K562 (cell line): ENCODE data around the gene CISTR. TPM values are rescaled to one million over a fixed set of nuclear protein-coding genes. Genes with fewer than 3 reads are reported as not detected.

Experiments used
- ATAC-seq: fragments of 200-7000 bp; cut with Tn5 transposase; 3 replicates; pipeline ENCODE4 v1.9.1; 2020; ENCODE audit warnings: moderate library complexity
- BruUV-seq: library from RNA; stranded (reverse); fragments of 400-500 nt; replicated peaks from 2 replicates; lab custom pipeline; 2021; lab: Mats Ljungman, UMichigan
- CTCF ChIA-PET: fragments of 300-600 bp; formaldehyde crosslinking; extraction: SDS; loops from one replicate; lab custom pipeline; 2021; ENCODE audit warnings: low intra/inter-chr PET ratio; lab: Yijun Ruan, JAX
- POLR2A ChIA-PET: fragments of 300-600, 350-650 bp; sonication (Branson Sonifier 250); formaldehyde crosslinking; extraction: SDS; loops from one replicate; lab custom pipeline; 2021; ENCODE audit warnings: antibody characterized with exemption, inconsistent platforms; lab: Yijun Ruan, JAX
- DNase-seq, 4 experiments: peaks; one replicate each; pipeline versions ENCODE4 v3.0.0 to v3.0.0-alpha.2; 2011 to 2018; ENCODE audit warnings: low spot score in 3 of 4, mixed read lengths in 3 of 4; ENCODE audit errors: extremely low read depth in 1 of 4
- FAIRE-seq: peaks from 2 replicates; lab custom pipeline; 2011; peaks lifted over from hg19 to GRCh38; lab: Jason Lieb, UNC
- H2AFZ ChIP-seq: 2 replicates; pipeline ENCODE4 v1.6.0; 2011; ENCODE audit warnings: low read depth, low read length, control low read depth, inconsistent platforms
- H3K27ac ChIP-seq: fragments of 200-600 bp; 3 replicates; pipeline ENCODE4 v1.8.0; 2011; ENCODE audit warnings: low read depth, mild to moderate bottlenecking, control low read depth, inconsistent platforms, low read length, moderate library complexity, mixed read lengths; ENCODE audit errors: extremely low read depth
- H3K27me3 ChIP-seq, 2 experiments: fragments of 300-600 bp in 1 of 2; 2 replicates in 1 of 2; 3 replicates in 1 of 2; pipeline versions ENCODE4 v1.6.0 to v1.8.0; 2011; ENCODE audit warnings: inconsistent platforms in 2 of 2, low read length in 2 of 2, mild to moderate bottlenecking in 1 of 2, mixed read lengths in 1 of 2, moderate library complexity in 1 of 2; ENCODE audit not compliant: control insufficient read depth in 2 of 2, insufficient read depth in 2 of 2
- H3K36me3 ChIP-seq: fragments of 300-600 bp; 3 replicates; pipeline ENCODE4 v1.8.0; 2011; ENCODE audit warnings: mild to moderate bottlenecking, low read length, inconsistent platforms; ENCODE audit not compliant: control insufficient read depth, insufficient read depth
- H3K4me1 ChIP-seq, 2 experiments: fragments of 200-600 bp in 1 of 2; replicated peaks in 1 of 2; 2 replicates in 1 of 2; 3 replicates in 1 of 2; pipeline versions ENCODE4 v1.5.1 to v1.8.0; 2011; ENCODE audit warnings: inconsistent platforms in 2 of 2, low read length in 2 of 2, mild to moderate bottlenecking in 1 of 2, mixed read lengths in 1 of 2, moderate library complexity in 1 of 2; ENCODE audit not compliant: control insufficient read depth in 2 of 2, insufficient read depth in 2 of 2
- H3K4me2 ChIP-seq: 2 replicates; pipeline ENCODE4 v1.6.1; 2011; ENCODE audit warnings: low read length, control low read depth, inconsistent platforms, mixed read lengths; ENCODE audit not compliant: insufficient read depth
- H3K4me3 ChIP-seq: fragments of 200-600 bp; sonication (generic), shearing (Covaris generic); 2 replicates; pipeline ENCODE4 v1.5.1; 2016; ENCODE audit warnings: control low read depth, inconsistent platforms
- H3K79me2 ChIP-seq: fragments of 200-600 bp; 3 replicates; pipeline ENCODE4 v1.8.0; 2011; ENCODE audit warnings: low read length, inconsistent platforms; ENCODE audit not compliant: control insufficient read depth, insufficient read depth
- H3K9ac ChIP-seq, 2 experiments: 2 replicates each; pipeline versions ENCODE4 v1.6.0 to v1.6.1; 2011; ENCODE audit warnings: low read depth in 2 of 2, low read length in 2 of 2, control low read depth in 1 of 2, inconsistent platforms in 1 of 2, mild to moderate bottlenecking in 1 of 2, mixed read lengths in 1 of 2; ENCODE audit not compliant: insufficient read depth in 1 of 2
- H3K9me1 ChIP-seq: one replicate; pipeline ENCODE4 v1.6.0; 2011; ENCODE audit warnings: inconsistent platforms, mild to moderate bottlenecking, low read length, moderate library complexity; ENCODE audit not compliant: control insufficient read depth, insufficient read depth
- H3K9me3 ChIP-seq: replicated peaks from 2 replicates; pipeline ENCODE4 v1.5.1; 2011; ENCODE audit warnings: low read depth, low read length, inconsistent platforms; ENCODE audit not compliant: control insufficient read depth, insufficient read depth
- H4K20me1 ChIP-seq: replicated peaks from 2 replicates; pipeline ENCODE4 v1.6.1; 2011; ENCODE audit warnings: low read length, inconsistent platforms, mixed read lengths; ENCODE audit not compliant: control insufficient read depth, insufficient read depth
- CCNT2 ChIP-seq: IDR thresholded peaks from 2 replicates; pipeline ENCODE4 v1.6.1; 2011; ENCODE audit warnings: borderline replicate concordance, low read depth, mild to moderate bottlenecking, moderate library complexity, mixed read lengths, low read length; ENCODE audit not compliant: insufficient read length; ENCODE audit errors: extremely low read depth
- ETS2 ChIP-seq: IDR thresholded peaks from 2 replicates; pipeline ENCODE4 v1.6.1; 2016; ENCODE audit warnings: borderline replicate concordance, missing genetic modification characterization, mild to moderate bottlenecking, moderate library complexity, missing compliant biosample characterization; ENCODE audit not compliant: poor library complexity, severe bottlenecking
- GTF2A2 ChIP-seq: IDR thresholded peaks from 2 replicates; pipeline ENCODE4 v1.6.1; 2016; ENCODE audit warnings: mild to moderate bottlenecking, missing genetic modification characterization, missing compliant biosample characterization
- HDAC3 ChIP-seq: fragments of 450-650 bp; IDR thresholded peaks from 2 replicates; pipeline ENCODE4 v1.6.1; 2018; ENCODE audit warnings: borderline replicate concordance, mild to moderate bottlenecking, moderate library complexity; ENCODE audit not compliant: partially characterized antibody
- HDAC6 ChIP-seq: IDR thresholded peaks from 2 replicates; pipeline ENCODE4 v1.6.1; 2012; ENCODE audit warnings: low read depth, mild to moderate bottlenecking, control low read depth, inconsistent platforms, low read length, moderate library complexity
- HLTF ChIP-seq: fragments of 450-650 bp; IDR thresholded peaks from 2 replicates; pipeline ENCODE4 v1.6.1; 2016
- MEIS2 ChIP-seq: fragments of 450-650 bp; IDR thresholded peaks from 2 replicates; pipeline ENCODE4 v1.6.1; 2014; ENCODE audit warnings: mild to moderate bottlenecking; ENCODE audit not compliant: partially characterized antibody
- NFYB ChIP-seq: IDR thresholded peaks from 2 replicates; pipeline ENCODE4 v1.6.1; 2011; ENCODE audit warnings: mild to moderate bottlenecking, moderate library complexity; ENCODE audit not compliant: insufficient read length; ENCODE audit errors: extremely low read depth
- TGIF2 ChIP-seq: sonication (generic); formaldehyde crosslinking; IDR thresholded peaks from 2 replicates; pipeline ENCODE4 v1.8.1; 2022; ENCODE audit warnings: mild to moderate bottlenecking, missing genetic modification reagents, moderate library complexity
- ZNF184 ChIP-seq: sonication (generic); formaldehyde crosslinking; IDR thresholded peaks from 2 replicates; pipeline ENCODE4 v1.5.0; 2020; ENCODE audit warnings: missing genetic modification reagents
- ZNF197 ChIP-seq: fragments of 200-800 bp; sonication (Bioruptor generic); IDR thresholded peaks from 2 replicates; pipeline ENCODE4 v1.6.1; 2016; ENCODE audit warnings: low read depth, missing genetic modification characterization, missing compliant biosample characterization
- ZNF253 ChIP-seq: fragments of 250-450 bp; sonication (Bioruptor Pico); conservative IDR thresholded peaks from 2 replicates; pipeline ENCODE4 v1.6.1; 2021; ENCODE audit warnings: mild to moderate bottlenecking
- ZNF551 ChIP-seq: fragments of 250-450 bp; sonication (Bioruptor Pico); IDR thresholded peaks from 2 replicates; pipeline ENCODE4 v1.5.0; 2021; ENCODE audit warnings: mild to moderate bottlenecking, moderate library complexity
- ZNF57 ChIP-seq: fragments of 450-650 bp; formaldehyde crosslinking; IDR thresholded peaks from 2 replicates; pipeline ENCODE4 v1.4.0; 2020; ENCODE audit warnings: mild to moderate bottlenecking, moderate library complexity
- ZNF583 ChIP-seq: fragments of 250-450 bp; sonication (Bioruptor Pico); IDR thresholded peaks from 2 replicates; pipeline ENCODE4 v1.4.0; 2020
- WGBS: fragments of 100-300 bp; shearing (Covaris generic); methylation state at CpG from one replicate; pipeline ENCODE4 v1.1.6; 2016; ENCODE audit warnings: low coverage, mixed read lengths; ENCODE audit not compliant: insufficient coverage; ENCODE audit errors: missing lambda C conversion rate; 5-methylcytosine and 5-hydroxymethylcytosine counted together
- in situ Hi-C: fragments of 300-500 bp; cut with MboI; formaldehyde crosslinking; loops from 4 replicates; pipeline ENCODE4 v1.15.0; 2018; ENCODE audit warnings: inconsistent platforms, mixed read lengths
- intact Hi-C: fragments of 100-400 bp; cut with micrococcal nuclease; formaldehyde crosslinking; loops from 2 replicates; pipeline ENCODE4 v1.14.2; 2022
- polyA plus RNA-seq, 8 experiments: library from polyadenylated mRNA; depleted of rRNA in 4 of 8; stranded (reverse) in 5 of 8; unstranded in 3 of 8; fragments of >200 nt; fragmentation: Nextera tagmentation in 2 of 8; fragmentation: Illumina TruSeq in 1 of 8; extraction: Ambion mirVana in 2 of 8; extraction: Trizol in 1 of 8; gene quantifications; 2 replicates each; pipeline versions ENCODE4 v1.2.1 to v1.2.3, GENCODE V29; 2011 to 2014; ENCODE audit warnings: inconsistent platforms in 1 of 8, missing spikeins in 1 of 8
- total RNA-seq, 7 experiments: library from RNA; depleted of rRNA in 6 of 7; stranded (reverse); fragments of >200 nt in 6 of 7; fragmentation: Illumina TruSeq in 2 of 7; extraction: Trizol in 2 of 7; gene quantifications; 2 replicates each; pipeline versions ENCODE4 v1.2.1 to v1.2.3, GENCODE V29; 2011 to 2021; ENCODE audit warnings: low replicate concordance in 1 of 7
- TF ChIP-seq, protein P1 (sequence below): fragments of 450-650 bp; IDR thresholded peaks from 2 replicates; pipeline ENCODE4 v1.6.1; 2018; ENCODE audit not compliant: partially characterized antibody

Gene CISTR
- total and polyA plus RNA-seq, 9 of the 15 experiments (the other 6 are each of a cell fraction or from before 2014, with no cell fraction given): not detected

DNA sequence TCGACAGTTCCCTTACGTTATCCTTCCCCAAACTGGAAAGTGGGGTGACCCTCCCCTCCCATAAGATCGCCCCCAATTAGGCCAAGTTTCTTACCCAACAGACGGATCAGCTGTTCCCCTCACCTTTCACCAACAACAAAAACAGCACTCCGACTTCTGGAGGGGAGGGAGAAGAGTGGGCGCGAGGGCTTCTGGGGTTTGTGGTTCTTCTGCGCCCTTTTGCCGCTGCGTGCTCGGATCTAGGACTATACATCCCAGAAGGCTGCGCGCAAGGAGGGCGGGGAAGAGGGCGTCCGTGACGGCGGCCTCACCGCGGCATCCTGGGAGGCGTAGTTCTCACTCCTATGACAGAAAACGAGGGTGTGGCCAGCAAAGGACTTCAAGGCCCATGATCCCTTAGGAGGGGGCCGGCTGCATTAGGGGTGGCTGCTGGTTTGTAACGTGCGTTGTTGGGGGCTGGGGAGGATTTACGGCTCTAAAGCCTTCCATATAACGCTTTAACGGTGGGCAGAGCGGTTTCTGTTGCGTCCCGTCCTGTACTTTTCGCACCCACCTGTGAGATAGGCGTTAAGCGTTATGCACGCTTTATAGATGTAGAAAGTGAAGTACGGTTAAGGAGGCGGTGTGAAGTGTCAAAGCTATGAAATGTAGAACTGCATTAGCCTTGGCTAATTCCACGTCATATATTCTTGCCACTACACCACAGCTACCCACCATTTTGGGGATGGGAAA, 24.3 kb downstream of the CISTR start, which contains the start of gene CALCOCO1:
TSS of gene CALCOCO1 (minus strand) at position 143 of the 732 bp plus-strand sequence. CDS start 2,210 bp downstream, outside the sequence.
- POLR2A ChIA-PET: interaction anchor here (0.6 to 1.6 kb wide), 10 partner anchors 9 to 438 kb away, joined by 3 to 9 read pairs (median 3); no protein-coding TSS in a partner anchor
- Histone ChIP-seq H3K27me3 (no peaks in the 10 kb centered on the region), H3K27ac (peak within 1 kb of the TSS; percentile 72), H3K9me3 (no peaks in the 10 kb centered on the region), H4K20me1 (no peaks in the 10 kb centered on the region), H2AFZ (peak within 1 kb of the TSS; percentile 99), H3K4me2 (peak within 1 kb of the TSS; percentile 97), H3K9me1 (no peaks in the 10 kb centered on the region), H3K9ac (peak within 1 kb of the TSS; percentile 61 to 85; a peak in 3 of 4 replicates), H3K36me3 (no peaks in the 10 kb centered on the region), H3K79me2 (no peaks in the 10 kb centered on the region), H3K4me1 (peaks cover 0 to 14% of the 10 kb centered on the region in 2 experiments; a peak in 3 of 5 replicates), H3K4me3 (peak within 1 kb of the TSS; percentile 51)
- FAIRE-seq (peak; percentile 99), DNase-seq (peak; percentile 97 to 99 (median 98)), ATAC-seq (peak; percentile 100)
- in situ Hi-C loops (no loop called here), intact Hi-C loops (no loop called here)
- no TSS peak for BruUV-seq
- CTCF ChIA-PET: no interaction called here
- WGBS: 2% methylated on average over 38 of the region's 38 CpGs
- TF ChIP-seq ZNF253 (no peak), TGIF2 (CRISPR knock-in tag) (no peak), ZNF57 (CRISPR knock-in tag) (0 out of 2 replicates have a peak, but pooled peaks have one; percentile 39), CCNT2 (peak; percentile 28), ZNF184 (CRISPR knock-in tag) (no peak), MEIS2 (peak; percentile 80), ZNF197 (peak; percentile 98), ETS2 (tag) (no peak), HLTF (0 out of 2 replicates have a peak, but pooled peaks have one; percentile 15), NFYB (no peak), ZNF551 (no peak), ZNF583 (CRISPR knock-in tag) (peak; percentile 88), HDAC3 (no peak), GTF2A2 (tag) (no peak), HDAC6 (no peak)
- TF ChIP-seq, protein P1, sequence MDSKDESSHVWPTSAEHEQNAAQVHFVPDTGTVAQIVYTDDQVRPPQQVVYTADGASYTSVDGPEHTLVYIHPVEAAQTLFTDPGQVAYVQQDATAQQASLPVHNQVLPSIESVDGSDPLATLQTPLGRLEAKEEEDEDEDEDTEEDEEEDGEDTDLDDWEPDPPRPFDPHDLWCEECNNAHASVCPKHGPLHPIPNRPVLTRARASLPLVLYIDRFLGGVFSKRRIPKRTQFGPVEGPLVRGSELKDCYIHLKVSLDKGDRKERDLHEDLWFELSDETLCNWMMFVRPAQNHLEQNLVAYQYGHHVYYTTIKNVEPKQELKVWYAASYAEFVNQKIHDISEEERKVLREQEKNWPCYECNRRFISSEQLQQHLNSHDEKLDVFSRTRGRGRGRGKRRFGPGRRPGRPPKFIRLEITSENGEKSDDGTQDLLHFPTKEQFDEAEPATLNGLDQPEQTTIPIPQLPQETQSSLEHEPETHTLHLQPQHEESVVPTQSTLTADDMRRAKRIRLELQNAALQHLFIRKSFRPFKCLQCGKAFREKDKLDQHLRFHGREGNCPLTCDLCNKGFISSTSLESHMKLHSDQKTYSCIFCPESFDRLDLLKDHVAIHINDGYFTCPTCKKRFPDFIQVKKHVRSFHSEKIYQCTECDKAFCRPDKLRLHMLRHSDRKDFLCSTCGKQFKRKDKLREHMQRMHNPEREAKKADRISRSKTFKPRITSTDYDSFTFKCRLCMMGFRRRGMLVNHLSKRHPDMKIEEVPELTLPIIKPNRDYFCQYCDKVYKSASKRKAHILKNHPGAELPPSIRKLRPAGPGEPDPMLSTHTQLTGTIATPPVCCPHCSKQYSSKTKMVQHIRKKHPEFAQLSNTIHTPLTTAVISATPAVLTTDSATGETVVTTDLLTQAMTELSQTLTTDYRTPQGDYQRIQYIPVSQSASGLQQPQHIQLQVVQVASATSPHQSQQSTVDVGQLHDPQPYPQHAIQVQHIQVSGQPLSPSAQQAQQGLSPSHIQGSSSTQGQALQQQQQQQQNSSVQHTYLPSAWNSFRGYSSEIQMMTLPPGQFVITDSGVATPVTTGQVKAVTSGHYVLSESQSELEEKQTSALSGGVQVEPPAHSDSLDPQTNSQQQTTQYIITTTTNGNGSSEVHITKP: peak; percentile 99
